Osteoblast (primary cell): ENCODE data around the gene FDPS. TPM values are rescaled to one million over a fixed set of nuclear protein-coding genes. Genes with fewer than 3 reads are reported as not detected.

Source experiments
- DNase-seq: peaks from one replicate; pipeline ENCODE4 v3.0.0; 2011; ENCODE audit warnings: low spot score, mixed read lengths; ENCODE audit not compliant: insufficient read length; ENCODE audit errors: missing footprints
- H2AFZ ChIP-seq: 2 replicates; pipeline ENCODE4 v1.6.0; 2011; ENCODE audit warnings: mild to moderate bottlenecking, low read length
- H3K27ac ChIP-seq: 2 replicates; pipeline ENCODE4 v1.5.1; 2011; ENCODE audit warnings: mild to moderate bottlenecking, low read depth, low read length, moderate library complexity
- H3K27me3 ChIP-seq: 2 replicates; pipeline ENCODE4 v1.6.0; 2012; ENCODE audit warnings: mild to moderate bottlenecking, control low read depth, inconsistent platforms, low read length, moderate library complexity; ENCODE audit not compliant: insufficient read depth
- H3K36me3 ChIP-seq: 2 replicates; pipeline ENCODE4 v1.5.1; 2011; ENCODE audit warnings: mild to moderate bottlenecking, low read length, control low read depth, moderate library complexity; ENCODE audit not compliant: insufficient read depth
- H3K4me1 ChIP-seq: 2 replicates; pipeline ENCODE4 v1.5.1; 2011; ENCODE audit warnings: mild to moderate bottlenecking, low read length, control low read depth, moderate library complexity; ENCODE audit not compliant: insufficient read depth
- H3K4me2 ChIP-seq: 2 replicates; pipeline ENCODE4 v1.6.0; 2011; ENCODE audit warnings: mild to moderate bottlenecking, low read length; ENCODE audit not compliant: insufficient read depth
- H3K4me3 ChIP-seq: fragments of 200-600 bp; sonication (generic); 3 replicates; pipeline ENCODE4 v1.5.1; 2012; ENCODE audit warnings: mild to moderate bottlenecking, low read length, inconsistent platforms; ENCODE audit not compliant: insufficient read depth
- H3K79me2 ChIP-seq: 2 replicates; pipeline ENCODE4 v1.6.0; 2012; ENCODE audit warnings: mild to moderate bottlenecking, low read length, control low read depth, inconsistent platforms; ENCODE audit not compliant: insufficient read depth
- H3K9me3 ChIP-seq: 2 replicates; pipeline ENCODE4 v1.5.1; 2011; ENCODE audit warnings: low read depth, low read length, control low read depth
- H4K20me1 ChIP-seq: 2 replicates; pipeline ENCODE4 v1.6.0; 2012; ENCODE audit warnings: mild to moderate bottlenecking, low read length, control low read depth; ENCODE audit not compliant: insufficient read depth
- CTCF ChIP-seq: IDR thresholded peaks from 2 replicates; pipeline ENCODE4 v1.5.1; 2011; ENCODE audit warnings: mild to moderate bottlenecking, low read depth, low read length, moderate library complexity; ENCODE audit errors: extremely low read depth
- total RNA-seq: library from RNA; depleted of rRNA; stranded (reverse); fragments of >200 nt; gene quantifications from 2 replicates; pipeline ENCODE4 v1.2.3, GENCODE V29; 2012

The FDPS gene
- total RNA-seq, 1 donor = 216 TPM

GRCh38 chr1:155329980-155330598 is 21.4 kb downstream of the FDPS start:
- no peak overlapping the region for H3K4me3 ChIP-seq
- no peaks in the 10 kb centered on the region for H3K27me3 ChIP-seq
- no peaks in the 10 kb centered on the region for H3K9me3 ChIP-seq
- H4K20me1 ChIP-seq = peaks cover 14% of the 10 kb centered on the region
- no peak for TF ChIP-seq CTCF
- peak; percentile 41 for DNase-seq
- H3K4me1 ChIP-seq = peaks cover 7% of the 10 kb centered on the region
- H3K36me3 ChIP-seq = peaks cover 44% of the 10 kb centered on the region
- H3K79me2 ChIP-seq = peaks cover 22% of the 10 kb centered on the region
- no peak overlapping the region for H3K4me2 ChIP-seq
- H3K27ac ChIP-seq = no peak overlapping the region
- H2AFZ ChIP-seq = no peak overlapping the region

GRCh38 chr1:155334962-155335361 is 26.3 kb downstream of the FDPS start:
- Histone ChIP-seq H3K4me3 (no peak overlapping the region), H3K4me1 (no peaks in the 10 kb centered on the region), H3K27ac (no peak overlapping the region), H2AFZ (no peak overlapping the region), H4K20me1 (peaks cover 3% of the 10 kb centered on the region), H3K9me3 (no peaks in the 10 kb centered on the region), H3K79me2 (peaks cover 2% of the 10 kb centered on the region), H3K36me3 (peaks cover 60% of the 10 kb centered on the region), H3K27me3 (no peaks in the 10 kb centered on the region), H3K4me2 (no peak overlapping the region)
- no peak for DNase-seq
- TF ChIP-seq CTCF = no peak

GRCh38 chr1:155339515-155340097 is 30.9 kb downstream of the FDPS start:
- no peak for DNase-seq
- H2AFZ ChIP-seq = no peak overlapping the region

More at GRCh38 chr1:155339515-155340097, 30.9 kb downstream of the FDPS start:
- H3K79me2 ChIP-seq = no peaks in the 10 kb centered on the region
- H3K4me2 ChIP-seq = no peak overlapping the region
- no peaks in the 10 kb centered on the region for H3K4me1 ChIP-seq
- peaks cover 72% of the 10 kb centered on the region for H3K36me3 ChIP-seq
- H3K4me3 ChIP-seq = no peak overlapping the region
- no peaks in the 10 kb centered on the region for H3K27me3 ChIP-seq
- H3K27ac ChIP-seq = no peak overlapping the region
- H3K9me3 ChIP-seq = no peaks in the 10 kb centered on the region
- no peak for TF ChIP-seq CTCF
- no peaks in the 10 kb centered on the region for H4K20me1 ChIP-seq
